Effector CD8-positive, alpha-beta T cell (primary cell): ENCODE data around the gene FEZ2.

ENCODE experiments used
- DNase-seq: peaks from one replicate; lab custom pipeline; 2025; lab: John Stamatoyannopoulos, UW

The FEZ2 gene

GRCh38 chr2:36587101-36587500 is 10.9 kb downstream of the FEZ2 start:
- DNase-seq: no peak

DNA sequence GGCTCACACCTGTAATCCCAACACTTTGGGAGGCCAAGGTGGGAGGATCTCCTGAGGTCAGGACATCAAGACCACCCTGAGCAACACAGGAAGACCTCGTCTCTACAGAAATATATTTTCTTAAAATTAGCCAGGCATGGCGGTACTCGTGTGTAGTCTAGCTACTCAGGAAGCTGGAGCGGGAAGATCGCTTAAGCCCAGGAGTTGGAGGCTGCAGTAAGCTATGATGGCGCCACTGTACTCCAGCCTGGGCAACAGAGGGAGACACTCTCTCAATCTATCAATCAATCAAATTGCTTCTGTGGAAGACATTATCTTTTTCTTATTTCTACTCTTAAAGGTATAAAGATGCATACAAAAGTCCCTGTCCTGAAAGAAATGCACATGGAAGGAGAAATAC is 11.3 kb downstream of the FEZ2 start:
- DNase-seq: no peak

GRCh38 chr2:36584148-36584794 is 13.7 kb downstream of the FEZ2 start:
- no peak for DNase-seq

GRCh38 chr2:36582951-36583350 is 15.0 kb downstream of the FEZ2 start:
- DNase-seq: no peak

DNA sequence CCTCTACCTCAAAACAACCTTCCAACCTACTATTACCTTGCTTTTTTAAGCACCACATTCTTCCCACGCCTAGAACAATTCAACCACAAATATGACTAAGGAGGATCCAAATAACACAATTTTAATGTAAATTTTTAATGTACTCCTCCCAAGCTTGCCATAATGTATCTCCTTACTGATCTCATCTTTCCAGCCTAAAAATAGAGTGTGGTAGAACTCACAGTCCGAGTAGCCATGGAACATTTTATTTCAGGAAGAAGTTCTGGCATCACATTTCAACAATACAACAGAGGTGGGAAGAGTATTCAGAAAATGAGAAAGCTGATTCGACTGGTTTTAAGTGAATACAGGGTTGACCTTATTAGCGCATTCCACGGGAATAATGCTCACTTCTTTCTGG is 15.4 kb downstream of the FEZ2 start:
- no peak for DNase-seq

DNA sequence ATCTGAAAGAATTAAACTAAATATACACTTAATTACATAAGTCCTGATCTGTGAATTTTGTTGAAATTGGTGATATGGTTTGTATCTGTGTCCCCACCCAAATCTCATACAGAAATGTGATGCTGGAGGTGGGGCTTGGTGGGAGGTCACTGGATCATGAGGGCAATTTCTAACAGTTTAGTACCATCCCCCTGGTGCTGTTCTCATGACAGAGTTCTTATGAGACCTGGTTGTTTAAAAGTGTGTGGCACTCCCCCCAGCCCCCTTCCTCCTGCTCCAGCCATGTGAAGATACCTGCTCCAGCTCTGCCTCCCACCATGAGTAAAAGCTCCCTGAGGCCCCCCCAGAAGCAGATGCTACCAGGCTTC is 18.7 kb downstream of the FEZ2 start:
- no peak for DNase-seq

- DNase-seq: no peak
Measured at GRCh38 chr2:36578343-36579296, 19.3 kb downstream of the FEZ2 start.

GRCh38 chr2:36577884-36578283 is 20.1 kb downstream of the FEZ2 start:
- no peak for DNase-seq

DNA sequence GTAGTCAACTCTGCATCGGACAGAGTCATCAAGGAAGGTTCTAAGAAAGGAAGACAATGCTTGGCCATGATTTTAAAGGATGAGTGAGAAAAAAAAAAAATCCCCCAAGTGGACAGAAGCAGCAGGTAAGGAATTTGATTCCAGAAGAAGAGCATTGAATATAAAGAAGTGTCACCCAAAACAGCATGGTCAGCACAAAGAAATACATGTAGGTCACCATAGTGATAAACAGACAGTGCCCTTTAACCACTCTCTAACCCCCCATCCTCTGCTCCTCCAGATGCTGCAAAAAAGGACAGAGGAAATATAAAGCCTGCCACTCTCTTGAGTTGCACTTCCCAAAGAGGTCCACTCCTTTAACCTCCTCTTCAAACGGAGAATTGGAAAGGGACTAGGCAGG is 23.4 kb downstream of the FEZ2 start:
- no peak for DNase-seq

GRCh38 chr2:36573165-36573564 is 24.8 kb downstream of the FEZ2 start:
- no peak for DNase-seq

DNA sequence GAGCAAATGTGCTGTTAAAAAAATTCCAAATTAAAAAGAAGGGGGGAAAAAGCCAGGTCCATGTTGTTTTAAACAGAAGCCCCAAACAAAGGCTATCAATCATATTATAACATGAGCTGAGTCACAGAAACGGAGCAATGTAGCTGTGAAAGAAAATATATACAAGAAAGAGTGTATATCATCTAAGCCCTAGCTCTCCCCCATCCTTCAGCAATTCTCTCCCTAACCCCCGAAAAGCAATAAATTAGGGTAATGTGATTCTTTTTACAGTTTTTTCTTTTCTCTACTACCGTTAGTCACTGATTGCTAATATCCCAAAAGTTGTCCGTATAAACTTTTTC is 25.3 kb downstream of the FEZ2 start:
- DNase-seq: no peak

DNA sequence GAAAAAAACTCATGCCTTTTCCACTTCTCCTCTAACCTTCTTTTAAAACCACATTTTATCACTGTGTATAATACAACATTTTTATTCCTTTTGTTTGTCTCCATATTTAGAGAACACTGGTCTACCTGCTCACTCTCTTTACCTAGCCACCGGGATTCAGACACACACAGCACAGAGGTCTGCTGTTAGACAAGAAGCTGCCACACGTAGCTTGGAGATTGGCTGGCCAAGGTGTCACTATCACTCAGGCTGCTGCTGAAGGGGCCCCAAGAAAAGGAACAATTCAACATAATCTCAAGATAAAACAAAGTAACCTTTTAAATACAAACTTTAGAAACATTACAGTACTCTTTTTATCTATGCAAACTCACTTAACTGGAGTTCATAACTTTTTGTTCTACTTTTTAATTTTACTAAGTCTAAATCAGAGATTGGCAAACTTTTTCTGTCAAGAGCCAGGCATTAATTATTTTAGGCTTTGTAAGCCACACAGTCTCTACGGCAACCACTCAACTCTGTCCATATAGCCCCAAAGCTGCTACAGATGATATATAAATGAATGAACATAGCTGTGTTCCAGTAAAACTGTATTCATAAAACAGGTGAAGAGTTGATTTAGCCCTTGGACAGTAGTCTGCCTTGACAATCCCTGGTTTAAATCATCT is 25.8 kb downstream of the FEZ2 start:
- DNase-seq: no peak

DNA sequence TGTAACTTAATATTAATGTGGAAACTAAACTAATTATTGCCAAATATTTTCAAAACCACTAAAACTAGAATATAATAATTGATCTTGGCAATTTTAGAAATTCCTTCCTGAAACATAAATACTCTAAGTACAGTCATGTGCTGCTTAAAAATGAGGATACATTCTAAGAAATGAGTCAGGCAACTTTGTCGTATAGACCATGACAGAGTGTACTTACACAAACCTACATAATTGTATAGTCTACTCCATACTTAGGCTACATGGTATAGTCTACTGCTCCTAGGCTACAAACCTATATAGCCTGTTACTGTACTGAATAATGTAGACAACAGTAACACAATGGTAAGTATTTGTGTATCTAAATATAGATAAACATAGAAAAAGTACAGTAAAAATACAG is 27.6 kb downstream of the FEZ2 start:
- no peak for DNase-seq

DNA sequence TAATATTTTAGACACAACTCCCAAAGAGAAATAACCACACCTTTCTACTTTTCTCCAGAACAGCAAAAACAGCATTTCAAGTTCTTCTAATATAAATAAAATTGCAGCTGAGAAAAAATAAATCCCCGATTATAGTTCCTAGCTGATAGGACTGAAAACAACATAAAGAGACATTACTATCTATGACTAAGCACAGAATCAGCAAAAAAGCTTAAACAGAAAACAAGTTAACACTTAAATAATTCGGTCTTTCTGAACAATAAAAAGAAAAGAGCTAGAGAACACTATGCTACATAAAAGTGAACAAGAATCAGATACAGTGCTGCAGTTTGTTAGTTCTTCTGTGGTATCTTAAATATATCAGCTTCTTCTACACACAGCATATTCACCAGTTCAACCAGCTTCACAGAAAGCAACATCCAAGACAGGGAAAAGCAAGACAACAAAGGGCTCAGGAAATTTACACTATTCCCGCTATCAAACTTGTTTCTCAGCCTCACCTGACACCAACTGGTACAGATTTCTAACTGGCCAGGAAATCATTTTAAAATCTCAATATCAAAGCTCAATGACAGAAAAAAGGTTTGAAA is 28.6 kb downstream of the FEZ2 start:
- no peak for DNase-seq

DNA sequence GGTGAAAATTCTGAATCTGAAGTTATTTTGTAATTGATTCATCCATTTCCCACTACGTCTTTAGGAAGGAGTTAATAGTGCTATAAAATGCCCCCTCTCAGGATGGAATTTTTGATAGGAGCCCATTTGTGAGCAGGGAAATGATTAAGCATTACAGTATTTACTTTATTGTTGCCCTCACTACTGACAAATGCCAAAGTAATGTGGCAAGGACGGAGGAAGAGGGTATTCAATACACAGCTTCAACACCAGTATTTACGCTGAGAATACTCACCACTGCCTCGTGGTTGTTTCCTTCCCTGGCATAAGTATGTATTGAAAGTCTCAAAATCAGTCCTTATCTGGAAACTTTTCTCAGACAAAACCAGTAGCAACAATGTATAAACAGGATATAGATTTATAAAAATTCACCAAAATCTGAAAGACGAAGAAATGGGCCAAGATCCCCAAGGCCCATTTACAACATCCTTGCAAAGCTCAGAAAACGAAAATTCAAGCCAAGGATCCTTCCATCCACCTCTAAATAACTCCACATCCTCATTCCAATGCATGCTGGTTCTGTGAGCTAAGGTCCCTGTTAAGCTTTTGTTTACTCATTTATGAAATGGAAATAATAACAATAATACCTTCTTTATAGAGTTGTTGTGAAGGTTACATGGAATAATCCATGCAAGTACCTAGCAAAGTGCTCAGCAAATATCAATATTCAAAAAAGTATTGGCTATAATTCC is 29.3 kb downstream of the FEZ2 start:
- DNase-seq: no peak

DNA sequence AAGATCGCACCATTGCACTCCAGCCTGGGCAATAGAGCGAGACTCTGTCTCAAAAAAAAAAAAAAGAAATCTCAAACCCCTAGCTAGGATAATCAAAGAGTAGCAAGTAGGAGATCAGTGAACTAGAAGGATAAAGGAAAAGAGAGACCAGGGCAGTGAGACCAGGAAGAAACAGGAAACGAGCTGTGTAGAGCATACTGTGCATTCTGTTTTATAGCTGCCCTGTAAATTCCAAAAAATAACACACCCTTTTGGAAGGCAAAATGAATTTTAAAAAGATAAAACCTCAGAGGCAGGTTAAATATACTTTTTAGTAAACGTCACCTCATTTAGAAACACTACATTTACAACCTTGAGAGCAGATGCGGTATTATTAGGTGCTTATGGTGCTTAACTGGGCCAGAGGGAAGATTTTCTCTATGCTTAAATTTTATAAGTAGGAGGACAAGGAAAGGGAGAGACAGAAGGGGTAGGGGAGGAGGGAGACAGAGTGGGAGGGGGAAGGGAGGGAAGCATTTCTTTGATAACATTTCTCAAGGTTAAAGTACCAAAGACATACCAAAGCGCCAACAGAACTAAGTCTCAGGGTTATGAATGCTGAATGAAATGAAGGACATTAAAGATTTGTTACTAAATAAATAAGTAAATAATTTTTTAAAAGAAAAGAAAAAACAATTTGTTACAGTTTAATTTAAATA is 30.1 kb downstream of the FEZ2 start:
- DNase-seq: no peak

DNA sequence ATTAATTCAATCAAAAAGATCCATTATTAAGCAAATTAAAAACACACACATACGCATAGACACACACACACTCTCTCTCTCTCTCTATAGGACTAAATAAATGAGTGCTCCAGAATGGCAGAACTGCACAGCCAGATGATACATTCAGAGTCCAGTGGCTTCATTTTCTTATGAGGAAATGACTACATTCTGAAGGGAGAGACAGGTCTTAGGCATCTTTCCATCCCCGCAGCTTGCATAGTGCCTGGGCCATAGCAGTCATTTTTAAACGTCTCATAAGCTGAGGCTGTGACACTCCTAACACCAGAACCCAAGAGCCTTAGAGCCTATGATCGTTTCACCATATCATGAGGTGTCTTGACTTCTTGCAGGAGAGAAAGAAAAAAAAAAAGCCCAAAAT is 31.1 kb downstream of the FEZ2 start:
- DNase-seq: no peak

DNA sequence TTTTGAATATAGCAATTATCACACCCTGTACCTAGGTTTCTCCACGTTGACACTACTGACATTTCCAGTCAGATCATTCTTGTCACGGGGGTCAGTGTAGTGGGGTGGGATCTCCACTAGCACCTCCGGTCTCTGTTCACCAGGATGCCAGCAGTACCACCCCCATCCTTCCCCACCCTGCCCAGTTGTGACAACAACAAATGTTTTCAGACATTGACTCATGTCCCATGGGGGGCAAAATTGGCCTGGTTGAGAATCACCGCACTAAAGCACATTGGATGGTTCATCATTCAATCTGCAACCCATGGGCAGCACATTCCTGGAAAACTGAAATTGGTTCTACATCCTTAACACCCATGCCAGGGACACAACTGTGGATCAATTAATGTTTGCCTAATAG is 32.3 kb downstream of the FEZ2 start:
- DNase-seq: no peak

- DNase-seq: no peak
Measured at GRCh38 chr2:36564377-36564930, 33.5 kb downstream of the FEZ2 start.

DNA sequence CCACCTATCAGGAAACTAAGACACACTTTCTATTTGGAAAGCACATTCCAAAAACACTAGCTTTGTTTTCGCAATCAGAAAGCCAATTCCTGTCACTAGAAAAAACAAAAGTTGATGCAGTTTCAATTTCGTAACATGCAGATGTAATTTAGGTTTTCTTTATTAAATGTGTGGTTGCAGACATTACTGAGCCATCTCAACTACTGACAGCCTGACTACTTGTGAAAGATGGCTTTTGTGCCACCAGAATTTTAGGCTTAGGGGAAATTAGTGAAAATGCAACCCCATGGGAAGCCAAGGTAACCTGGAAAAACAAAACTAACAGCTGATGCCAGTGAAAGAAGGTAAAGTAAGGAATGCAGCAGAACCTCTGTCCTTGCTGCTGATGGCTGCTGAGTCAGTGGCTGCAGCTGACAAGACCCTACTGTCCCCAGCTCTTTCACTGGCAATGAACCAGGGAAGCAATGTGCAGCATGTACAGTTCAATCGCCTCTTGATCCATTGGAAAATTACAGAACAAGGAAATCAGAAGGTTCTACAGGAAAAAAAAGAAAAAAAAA is 34.9 kb downstream of the FEZ2 start:
- no peak for DNase-seq

GRCh38 chr2:36562240-36562639 is 35.7 kb downstream of the FEZ2 start:
- no peak for DNase-seq
